PC-9 (cell line): ENCODE measurements around the gene RNU5B-1.

Experiments
- EZH2 ChIP-seq: fragments of 200-600 bp; sonication (generic); IDR thresholded peaks from 2 replicates; pipeline ENCODE4 v1.8.0; 2017; ENCODE audit warnings: antibody characterized with exemption, low read depth
- TF ChIP-seq, protein P1 (sequence below): fragments of 200-600 bp; sonication (generic); conservative IDR thresholded peaks from 2 replicates; pipeline ENCODE4 v1.6.1; 2017; ENCODE audit warnings: mixed run types, antibody characterized with exemption, mild to moderate bottlenecking, moderate library complexity

DNA sequence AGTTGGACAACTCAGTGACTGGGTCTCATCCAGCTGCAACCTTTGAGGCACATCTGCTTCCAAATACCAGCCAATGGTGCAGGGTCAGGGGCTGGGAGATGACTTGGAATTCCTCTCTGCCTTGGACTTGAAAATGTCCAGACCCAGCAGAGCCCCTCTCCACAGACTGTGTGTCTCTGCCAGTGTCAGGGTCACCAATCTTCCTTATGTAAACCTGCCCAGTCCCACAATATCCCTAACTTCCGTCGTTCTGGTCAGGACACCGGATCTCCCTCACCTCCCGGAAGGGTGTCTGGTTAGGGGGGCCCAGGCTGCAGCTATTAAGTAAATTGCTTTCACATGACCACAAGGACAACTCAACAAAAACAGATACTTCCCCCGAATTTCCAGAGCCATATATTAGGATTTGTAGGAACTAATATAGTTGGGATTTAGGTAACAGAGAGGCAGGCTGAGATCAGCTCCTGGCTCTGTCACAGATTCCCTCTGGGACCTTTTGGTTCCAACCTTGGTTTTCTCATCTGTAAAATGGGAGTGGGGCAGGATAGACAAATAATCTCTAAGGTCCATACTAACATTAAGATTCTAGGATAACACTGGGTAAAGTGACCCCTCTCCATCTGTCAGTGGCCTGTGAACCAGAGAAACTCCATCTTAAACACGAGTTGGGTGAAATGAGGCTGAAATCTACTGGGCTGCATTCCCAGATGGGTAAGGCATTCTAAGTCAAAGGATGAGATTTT, 42.5 kb downstream of the RNU5B-1 start:
- TF ChIP-seq, protein P1, sequence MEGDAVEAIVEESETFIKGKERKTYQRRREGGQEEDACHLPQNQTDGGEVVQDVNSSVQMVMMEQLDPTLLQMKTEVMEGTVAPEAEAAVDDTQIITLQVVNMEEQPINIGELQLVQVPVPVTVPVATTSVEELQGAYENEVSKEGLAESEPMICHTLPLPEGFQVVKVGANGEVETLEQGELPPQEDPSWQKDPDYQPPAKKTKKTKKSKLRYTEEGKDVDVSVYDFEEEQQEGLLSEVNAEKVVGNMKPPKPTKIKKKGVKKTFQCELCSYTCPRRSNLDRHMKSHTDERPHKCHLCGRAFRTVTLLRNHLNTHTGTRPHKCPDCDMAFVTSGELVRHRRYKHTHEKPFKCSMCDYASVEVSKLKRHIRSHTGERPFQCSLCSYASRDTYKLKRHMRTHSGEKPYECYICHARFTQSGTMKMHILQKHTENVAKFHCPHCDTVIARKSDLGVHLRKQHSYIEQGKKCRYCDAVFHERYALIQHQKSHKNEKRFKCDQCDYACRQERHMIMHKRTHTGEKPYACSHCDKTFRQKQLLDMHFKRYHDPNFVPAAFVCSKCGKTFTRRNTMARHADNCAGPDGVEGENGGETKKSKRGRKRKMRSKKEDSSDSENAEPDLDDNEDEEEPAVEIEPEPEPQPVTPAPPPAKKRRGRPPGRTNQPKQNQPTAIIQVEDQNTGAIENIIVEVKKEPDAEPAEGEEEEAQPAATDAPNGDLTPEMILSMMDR = no peak
- no peak for TF ChIP-seq EZH2
